Mammary epithelial cell (primary cell): Measurements from ENCODE around the gene MAP2K3.

ENCODE experiments used
- EZH2 ChIP-seq: IDR thresholded peaks from 2 replicates; pipeline ENCODE4 v1.6.1; 2012; ENCODE audit warnings: low read length, inconsistent platforms, borderline replicate concordance
- TF ChIP-seq, protein P1 (sequence below), 2 donors: IDR thresholded peaks in 1 of 2; conservative IDR thresholded peaks in 1 of 2; 2 replicates each; pipeline ENCODE4 v1.5.1; 2011 to 2012; ENCODE audit warnings: inconsistent platforms in 2 of 2, low read length in 2 of 2, mild to moderate bottlenecking in 2 of 2, control low read depth in 1 of 2, low read depth in 1 of 2; ENCODE audit not compliant: insufficient read depth in 1 of 2; ENCODE audit errors: extremely low read depth in 1 of 2

DNA sequence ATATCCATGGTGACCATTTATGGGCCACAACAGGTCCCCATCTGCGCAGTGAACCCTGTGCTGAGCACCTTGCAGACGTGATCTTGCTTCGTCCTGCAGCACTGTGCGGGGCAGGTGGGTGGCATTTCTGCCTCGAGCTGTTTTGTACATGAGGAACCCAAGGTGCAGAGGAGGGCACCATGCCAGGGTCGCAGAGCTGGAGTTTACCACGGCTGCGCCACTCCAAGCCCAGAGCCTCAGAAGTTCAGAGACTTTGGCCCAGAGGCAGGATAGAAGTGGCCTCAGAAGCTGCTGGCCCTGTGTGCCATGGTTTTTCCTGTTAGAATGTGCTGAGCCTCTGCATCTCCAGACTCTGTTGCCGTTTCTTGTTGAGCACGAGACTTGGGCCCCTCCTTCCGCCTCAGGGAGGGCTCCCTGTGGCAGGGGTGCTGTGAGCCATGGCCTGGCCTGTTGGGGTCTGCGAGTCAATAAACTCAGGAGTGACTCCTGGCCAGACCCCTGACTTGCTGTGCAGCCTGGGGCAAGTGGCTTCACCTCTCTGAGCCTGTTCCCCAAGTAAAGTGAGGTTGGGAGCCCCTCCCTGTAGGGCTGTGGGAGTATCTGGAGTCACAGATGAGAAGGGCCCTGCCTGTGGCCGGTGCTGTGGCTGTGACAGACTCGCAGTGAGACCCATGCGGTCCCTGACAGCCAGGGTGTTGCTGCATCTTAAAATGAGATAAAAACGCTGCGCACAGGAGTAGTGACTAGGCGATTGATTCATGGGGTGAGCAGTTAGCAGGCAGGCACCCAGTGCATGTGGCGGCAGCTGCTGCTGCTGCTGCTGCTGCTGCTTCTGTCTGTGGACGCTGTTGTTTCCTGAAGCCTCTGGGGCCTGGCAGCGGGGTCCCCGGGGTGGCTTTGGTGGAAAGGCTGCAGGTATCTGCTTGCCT lies 11.8 kb downstream of the MAP2K3 start:
- TF ChIP-seq, protein P1, sequence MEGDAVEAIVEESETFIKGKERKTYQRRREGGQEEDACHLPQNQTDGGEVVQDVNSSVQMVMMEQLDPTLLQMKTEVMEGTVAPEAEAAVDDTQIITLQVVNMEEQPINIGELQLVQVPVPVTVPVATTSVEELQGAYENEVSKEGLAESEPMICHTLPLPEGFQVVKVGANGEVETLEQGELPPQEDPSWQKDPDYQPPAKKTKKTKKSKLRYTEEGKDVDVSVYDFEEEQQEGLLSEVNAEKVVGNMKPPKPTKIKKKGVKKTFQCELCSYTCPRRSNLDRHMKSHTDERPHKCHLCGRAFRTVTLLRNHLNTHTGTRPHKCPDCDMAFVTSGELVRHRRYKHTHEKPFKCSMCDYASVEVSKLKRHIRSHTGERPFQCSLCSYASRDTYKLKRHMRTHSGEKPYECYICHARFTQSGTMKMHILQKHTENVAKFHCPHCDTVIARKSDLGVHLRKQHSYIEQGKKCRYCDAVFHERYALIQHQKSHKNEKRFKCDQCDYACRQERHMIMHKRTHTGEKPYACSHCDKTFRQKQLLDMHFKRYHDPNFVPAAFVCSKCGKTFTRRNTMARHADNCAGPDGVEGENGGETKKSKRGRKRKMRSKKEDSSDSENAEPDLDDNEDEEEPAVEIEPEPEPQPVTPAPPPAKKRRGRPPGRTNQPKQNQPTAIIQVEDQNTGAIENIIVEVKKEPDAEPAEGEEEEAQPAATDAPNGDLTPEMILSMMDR (conservative IDR thresholded peaks at IDR 0.05 in 1 of 2, IDR thresholded peaks at IDR 0.05 in 1 of 2; ENCODE audit: extremely low read depth in 1 of 2, insufficient read depth in 1 of 2, low read depth in 1 of 2, low read length in 2 of 2) = no peak
- no peak for TF ChIP-seq EZH2
